ENCODE data around the gene CHST15. TPM values are rescaled to one million over a fixed set of nuclear protein-coding genes. Genes with fewer than 3 reads are reported as not detected.

CHST15 gene
- total RNA-seq, 2 donors from 2014 or later = 7.5 to 14.9 TPM

DNA sequence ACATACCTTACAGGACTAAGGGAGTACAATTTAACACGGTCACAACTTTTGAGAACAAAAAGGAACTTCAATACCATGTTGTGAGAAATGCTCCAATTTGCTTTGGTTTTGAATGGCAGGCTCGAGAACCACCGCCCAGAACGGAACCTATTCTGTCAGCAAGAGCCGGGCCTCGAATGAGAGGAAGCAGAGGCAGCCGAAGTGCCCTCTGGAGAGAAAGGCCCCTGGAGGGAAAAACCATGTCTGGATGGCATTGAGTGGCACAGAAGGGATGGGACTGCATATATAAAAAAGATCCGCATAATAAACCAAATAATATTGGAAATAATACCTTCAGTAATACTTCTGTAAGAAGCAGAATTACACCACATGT, 85.6 kb downstream of the CHST15 start:
- Mint-ChIP-seq H3K4me3 (no peak overlapping the region), H3K4me1 (no peaks in the 10 kb centered on the region), H3K9me3 (peaks cover 2% of the 10 kb centered on the region), H3K36me3 (ENCODE audit: low read depth) (peaks cover 29% of the 10 kb centered on the region), H3K27ac (no peak overlapping the region), H3K27me3 (ENCODE audit: insufficient read depth) (no peaks in the 10 kb centered on the region)
- H3K4me1 ChIP-seq (ENCODE audit: control insufficient read depth, insufficient read depth, low read length) = no peaks in the 10 kb centered on the region
- H3K27ac ChIP-seq (ENCODE audit: low read depth, low read length) = no peak overlapping the region
- peaks cover 18% of the 10 kb centered on the region for H3K36me3 ChIP-seq (ENCODE audit: control insufficient read depth, insufficient read depth, low read length)
- H3K9ac ChIP-seq (ENCODE audit: extremely low read depth, low read length, poor library complexity, severe bottlenecking) = no peak overlapping the region
- no peak overlapping the region for H3K4me3 ChIP-seq (ENCODE audit: low read length)
- TF ChIP-seq, protein P1, sequence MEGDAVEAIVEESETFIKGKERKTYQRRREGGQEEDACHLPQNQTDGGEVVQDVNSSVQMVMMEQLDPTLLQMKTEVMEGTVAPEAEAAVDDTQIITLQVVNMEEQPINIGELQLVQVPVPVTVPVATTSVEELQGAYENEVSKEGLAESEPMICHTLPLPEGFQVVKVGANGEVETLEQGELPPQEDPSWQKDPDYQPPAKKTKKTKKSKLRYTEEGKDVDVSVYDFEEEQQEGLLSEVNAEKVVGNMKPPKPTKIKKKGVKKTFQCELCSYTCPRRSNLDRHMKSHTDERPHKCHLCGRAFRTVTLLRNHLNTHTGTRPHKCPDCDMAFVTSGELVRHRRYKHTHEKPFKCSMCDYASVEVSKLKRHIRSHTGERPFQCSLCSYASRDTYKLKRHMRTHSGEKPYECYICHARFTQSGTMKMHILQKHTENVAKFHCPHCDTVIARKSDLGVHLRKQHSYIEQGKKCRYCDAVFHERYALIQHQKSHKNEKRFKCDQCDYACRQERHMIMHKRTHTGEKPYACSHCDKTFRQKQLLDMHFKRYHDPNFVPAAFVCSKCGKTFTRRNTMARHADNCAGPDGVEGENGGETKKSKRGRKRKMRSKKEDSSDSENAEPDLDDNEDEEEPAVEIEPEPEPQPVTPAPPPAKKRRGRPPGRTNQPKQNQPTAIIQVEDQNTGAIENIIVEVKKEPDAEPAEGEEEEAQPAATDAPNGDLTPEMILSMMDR (conservative IDR thresholded peaks at IDR 0.05) = no peak
- 94 to 95% methylated on average over 6 to 7 of the region's 8 CpGs for whole genome bisulfite sequencing, 2 experiments (ENCODE audit: insufficient coverage in 1 of 2, insufficient read length in 1 of 2)
- H3K9me3 ChIP-seq (ENCODE audit: control insufficient read depth, low read length) = no peaks in the 10 kb centered on the region
- DNase-seq = peak; percentile 13
- H3K27me3 ChIP-seq (ENCODE audit: control insufficient read depth, insufficient read depth, low read length, poor library complexity, severe bottlenecking) = no peaks in the 10 kb centered on the region

GRCh38 chr10:124007102-124007772, 86.2 kb downstream of the CHST15 start:
- H3K36me3 Mint-ChIP-seq (ENCODE audit: low read depth) = peaks cover 24% of the 10 kb centered on the region

GRCh38 chr10:124006526-124006925, 86.9 kb downstream of the CHST15 start:
- WGBS, 2 experiments (ENCODE audit: insufficient coverage in 1 of 2, insufficient read length in 1 of 2) = 86 to 100% methylated on average over 1 to 7 of the region's 7 CpGs
- Mint-ChIP-seq H3K9me3 (no peaks in the 10 kb centered on the region), H3K4me3 (no peak overlapping the region), H3K27me3 (ENCODE audit: insufficient read depth) (no peaks in the 10 kb centered on the region), H3K27ac (peak overlapping the region; percentile 55), H3K36me3 (ENCODE audit: low read depth) (peaks cover 17% of the 10 kb centered on the region), H3K4me1 (no peaks in the 10 kb centered on the region)
- Histone ChIP-seq H3K9me3 (ENCODE audit: control insufficient read depth, low read length) (no peaks in the 10 kb centered on the region), H3K36me3 (ENCODE audit: control insufficient read depth, insufficient read depth, low read length) (peaks cover 18% of the 10 kb centered on the region), H3K4me3 (ENCODE audit: low read length) (no peak overlapping the region), H3K9ac (ENCODE audit: extremely low read depth, low read length, poor library complexity, severe bottlenecking) (no peak overlapping the region), H3K4me1 (ENCODE audit: control insufficient read depth, insufficient read depth, low read length) (no peaks in the 10 kb centered on the region), H3K27ac (ENCODE audit: low read depth, low read length) (no peak overlapping the region), H3K27me3 (ENCODE audit: control insufficient read depth, insufficient read depth, low read length, poor library complexity, severe bottlenecking) (no peaks in the 10 kb centered on the region)
- TF ChIP-seq, protein P1 (conservative IDR thresholded peaks at IDR 0.05) = no peak
- peak; percentile 30 for DNase-seq

More at GRCh38 chr10:124007102-124007772, 86.2 kb downstream of the CHST15 start:
- Histone ChIP-seq H3K36me3 (ENCODE audit: control insufficient read depth, insufficient read depth, low read length) (peaks cover 18% of the 10 kb centered on the region), H3K9ac (ENCODE audit: extremely low read depth, low read length, poor library complexity, severe bottlenecking) (no peak overlapping the region), H3K4me1 (ENCODE audit: control insufficient read depth, insufficient read depth, low read length) (no peaks in the 10 kb centered on the region), H3K9me3 (ENCODE audit: control insufficient read depth, low read length) (no peaks in the 10 kb centered on the region), H3K4me3 (ENCODE audit: low read length) (no peak overlapping the region), H3K27me3 (ENCODE audit: control insufficient read depth, insufficient read depth, low read length, poor library complexity, severe bottlenecking) (no peaks in the 10 kb centered on the region), H3K27ac (ENCODE audit: low read depth, low read length) (no peak overlapping the region)
- Mint-ChIP-seq H3K4me3 (no peak overlapping the region), H3K27me3 (ENCODE audit: insufficient read depth) (no peaks in the 10 kb centered on the region), H3K4me1 (no peaks in the 10 kb centered on the region), H3K9me3 (no peaks in the 10 kb centered on the region), H3K27ac (peak overlapping the region; percentile 69)
- DNase-seq = peak; percentile 27
- WGBS, 2 experiments (ENCODE audit: insufficient coverage in 1 of 2, insufficient read length in 1 of 2) = 94 to 98% methylated on average over 8 to 16 of the region's 16 CpGs
- TF ChIP-seq, protein P1 (conservative IDR thresholded peaks at IDR 0.05) = no peak
